GM23338 (cell line): ENCODE results near the gene STK11IP. TPM values are rescaled to one million over a fixed set of nuclear protein-coding genes. Genes with fewer than 3 reads are reported as not detected.
A peak's percentile ranks its signal among the peaks of the same experiment; 100 is the strongest.

Source experiments
- ATAC-seq: fragments of 200-7000 bp; cut with Tn5 transposase; 3 replicates; pipeline ENCODE4 v1.9.1; 2020
- DNase-seq: peaks from one replicate; pipeline ENCODE4 v3.0.0-alpha.2; 2015; ENCODE audit warnings: low spot score
- H2AFZ ChIP-seq: fragments of 200-600 bp; sonication (generic); 2 replicates; pipeline ENCODE4 v1.8.0; 2016; ENCODE audit warnings: antibody characterized with exemption, mild to moderate bottlenecking, moderate library complexity
- H3F3A ChIP-seq: fragments of 200-600 bp; sonication (generic); replicated peaks from 2 replicates; pipeline ENCODE4 v1.8.0; 2017; ENCODE audit warnings: antibody characterized with exemption, mixed run types, low read depth
- H3K27ac ChIP-seq: fragments of 200-600 bp; sonication (generic); 2 replicates; pipeline ENCODE4 v1.6.1; 2016; ENCODE audit warnings: low read depth
- H3K27me3 ChIP-seq: fragments of 200-600 bp; sonication (generic); 2 replicates; pipeline ENCODE4 v1.8.0; 2016; ENCODE audit warnings: mild to moderate bottlenecking, mixed run types, moderate library complexity; ENCODE audit not compliant: insufficient read depth
- H3K36me3 ChIP-seq: fragments of 200-600 bp; sonication (generic); 2 replicates; pipeline ENCODE4 v1.8.0; 2016; ENCODE audit warnings: mild to moderate bottlenecking; ENCODE audit not compliant: insufficient read depth
- H3K4me1 ChIP-seq: fragments of 200-600 bp; sonication (generic); 2 replicates; pipeline ENCODE4 v1.8.0; 2016; ENCODE audit warnings: mild to moderate bottlenecking, moderate library complexity; ENCODE audit not compliant: insufficient read depth
- H3K4me2 ChIP-seq: fragments of 200-600 bp; sonication (generic); 2 replicates; pipeline ENCODE4 v1.7.1; 2017; ENCODE audit warnings: mixed run types
- H3K4me3 ChIP-seq: fragments of 200-600 bp; sonication (generic); 2 replicates; pipeline ENCODE4 v1.6.1; 2016; ENCODE audit warnings: mixed run types
- H3K79me2 ChIP-seq: fragments of 200-600 bp; sonication (generic); replicated peaks from 2 replicates; pipeline ENCODE4 v1.8.0; 2017; ENCODE audit warnings: mild to moderate bottlenecking; ENCODE audit not compliant: insufficient read depth
- H3K9me2 ChIP-seq: fragments of 200-600 bp; sonication (generic); 2 replicates; pipeline ENCODE4 v1.8.0; 2017; ENCODE audit not compliant: insufficient read depth
- H4K20me1 ChIP-seq: fragments of 200-600 bp; sonication (generic); replicated peaks from 2 replicates; pipeline ENCODE4 v1.8.0; 2017; ENCODE audit warnings: mild to moderate bottlenecking; ENCODE audit not compliant: insufficient read depth
- H3K27ac Mint-ChIP-seq: 2 replicates; pipeline ENCODE4 v1.8.0; 2020; ENCODE audit warnings: inconsistent platforms, mild to moderate bottlenecking, moderate library complexity, mixed read lengths
- H3K27me3 Mint-ChIP-seq: 3 replicates; pipeline ENCODE4 v1.8.0; 2022; ENCODE audit warnings: low read depth, mild to moderate bottlenecking, moderate library complexity, mixed read lengths, inconsistent platforms; ENCODE audit not compliant: insufficient read depth, poor library complexity
- H3K36me3 Mint-ChIP-seq: 3 replicates; pipeline ENCODE4 v1.8.0; 2021; ENCODE audit warnings: low read depth, mild to moderate bottlenecking, inconsistent platforms, moderate library complexity, mixed read lengths
- H3K4me1 Mint-ChIP-seq: 3 replicates; pipeline ENCODE4 v1.8.0; 2020; ENCODE audit warnings: mild to moderate bottlenecking, inconsistent platforms, mixed read lengths
- H3K4me3 Mint-ChIP-seq: 3 replicates; pipeline ENCODE4 v1.8.0; 2021; ENCODE audit warnings: moderate library complexity, mild to moderate bottlenecking, inconsistent platforms, mixed read lengths
- H3K9me3 Mint-ChIP-seq: 3 replicates; pipeline ENCODE4 v1.8.0; 2020; ENCODE audit warnings: moderate library complexity, mild to moderate bottlenecking, inconsistent platforms, mixed read lengths
- NANOG ChIP-seq: IDR thresholded peaks from 2 replicates; pipeline ENCODE4 v1.6.1; 2016; ENCODE audit warnings: antibody characterized with exemption, borderline replicate concordance
- REST ChIP-seq: IDR thresholded peaks from one replicate; pipeline ENCODE4 v1.6.1; 2018; ENCODE audit warnings: antibody characterized with exemption; ENCODE audit not compliant: unreplicated experiment
- polyA plus RNA-seq: library from polyadenylated mRNA; unstranded; fragments of >200 nt; fragmentation: Nextera tagmentation; extraction: Ambion mirVana; gene quantifications from 2 replicates; pipeline ENCODE4 v1.2.1, GENCODE V29; 2016
- total RNA-seq: library from RNA; depleted of rRNA; stranded (reverse); fragments of >200 nt; shearing (Covaris generic); gene quantifications from 2 replicates; pipeline ENCODE4 v1.2.3, GENCODE V29; 2014
- TF ChIP-seq, protein P1 (sequence below): fragments of 250-450 bp; sonication (Bioruptor Pico); IDR thresholded peaks from 2 replicates; pipeline ENCODE4 v1.5.0; 2020; ENCODE audit warnings: mild to moderate bottlenecking, moderate library complexity
- TF ChIP-seq, protein P2 (sequence below), 2 experiments: fragments of 200-600 bp in 1 of 2; sonication (generic) in 1 of 2; conservative IDR thresholded peaks; 2 replicates each; pipeline versions ENCODE4 v1.5.1 to v1.6.1; 2016 to 2017; ENCODE audit warnings: antibody characterized with exemption in 2 of 2, low read depth in 2 of 2, mild to moderate bottlenecking in 2 of 2, moderate library complexity in 1 of 2

The STK11IP gene
- total and polyA plus RNA-seq, 2 experiments from 2014 or later, result 16.6 to 28.1 TPM

GRCh38 chr2:219607931-219608330 is 10.3 kb downstream of the STK11IP start (continued):
- TF ChIP-seq, protein P1, sequence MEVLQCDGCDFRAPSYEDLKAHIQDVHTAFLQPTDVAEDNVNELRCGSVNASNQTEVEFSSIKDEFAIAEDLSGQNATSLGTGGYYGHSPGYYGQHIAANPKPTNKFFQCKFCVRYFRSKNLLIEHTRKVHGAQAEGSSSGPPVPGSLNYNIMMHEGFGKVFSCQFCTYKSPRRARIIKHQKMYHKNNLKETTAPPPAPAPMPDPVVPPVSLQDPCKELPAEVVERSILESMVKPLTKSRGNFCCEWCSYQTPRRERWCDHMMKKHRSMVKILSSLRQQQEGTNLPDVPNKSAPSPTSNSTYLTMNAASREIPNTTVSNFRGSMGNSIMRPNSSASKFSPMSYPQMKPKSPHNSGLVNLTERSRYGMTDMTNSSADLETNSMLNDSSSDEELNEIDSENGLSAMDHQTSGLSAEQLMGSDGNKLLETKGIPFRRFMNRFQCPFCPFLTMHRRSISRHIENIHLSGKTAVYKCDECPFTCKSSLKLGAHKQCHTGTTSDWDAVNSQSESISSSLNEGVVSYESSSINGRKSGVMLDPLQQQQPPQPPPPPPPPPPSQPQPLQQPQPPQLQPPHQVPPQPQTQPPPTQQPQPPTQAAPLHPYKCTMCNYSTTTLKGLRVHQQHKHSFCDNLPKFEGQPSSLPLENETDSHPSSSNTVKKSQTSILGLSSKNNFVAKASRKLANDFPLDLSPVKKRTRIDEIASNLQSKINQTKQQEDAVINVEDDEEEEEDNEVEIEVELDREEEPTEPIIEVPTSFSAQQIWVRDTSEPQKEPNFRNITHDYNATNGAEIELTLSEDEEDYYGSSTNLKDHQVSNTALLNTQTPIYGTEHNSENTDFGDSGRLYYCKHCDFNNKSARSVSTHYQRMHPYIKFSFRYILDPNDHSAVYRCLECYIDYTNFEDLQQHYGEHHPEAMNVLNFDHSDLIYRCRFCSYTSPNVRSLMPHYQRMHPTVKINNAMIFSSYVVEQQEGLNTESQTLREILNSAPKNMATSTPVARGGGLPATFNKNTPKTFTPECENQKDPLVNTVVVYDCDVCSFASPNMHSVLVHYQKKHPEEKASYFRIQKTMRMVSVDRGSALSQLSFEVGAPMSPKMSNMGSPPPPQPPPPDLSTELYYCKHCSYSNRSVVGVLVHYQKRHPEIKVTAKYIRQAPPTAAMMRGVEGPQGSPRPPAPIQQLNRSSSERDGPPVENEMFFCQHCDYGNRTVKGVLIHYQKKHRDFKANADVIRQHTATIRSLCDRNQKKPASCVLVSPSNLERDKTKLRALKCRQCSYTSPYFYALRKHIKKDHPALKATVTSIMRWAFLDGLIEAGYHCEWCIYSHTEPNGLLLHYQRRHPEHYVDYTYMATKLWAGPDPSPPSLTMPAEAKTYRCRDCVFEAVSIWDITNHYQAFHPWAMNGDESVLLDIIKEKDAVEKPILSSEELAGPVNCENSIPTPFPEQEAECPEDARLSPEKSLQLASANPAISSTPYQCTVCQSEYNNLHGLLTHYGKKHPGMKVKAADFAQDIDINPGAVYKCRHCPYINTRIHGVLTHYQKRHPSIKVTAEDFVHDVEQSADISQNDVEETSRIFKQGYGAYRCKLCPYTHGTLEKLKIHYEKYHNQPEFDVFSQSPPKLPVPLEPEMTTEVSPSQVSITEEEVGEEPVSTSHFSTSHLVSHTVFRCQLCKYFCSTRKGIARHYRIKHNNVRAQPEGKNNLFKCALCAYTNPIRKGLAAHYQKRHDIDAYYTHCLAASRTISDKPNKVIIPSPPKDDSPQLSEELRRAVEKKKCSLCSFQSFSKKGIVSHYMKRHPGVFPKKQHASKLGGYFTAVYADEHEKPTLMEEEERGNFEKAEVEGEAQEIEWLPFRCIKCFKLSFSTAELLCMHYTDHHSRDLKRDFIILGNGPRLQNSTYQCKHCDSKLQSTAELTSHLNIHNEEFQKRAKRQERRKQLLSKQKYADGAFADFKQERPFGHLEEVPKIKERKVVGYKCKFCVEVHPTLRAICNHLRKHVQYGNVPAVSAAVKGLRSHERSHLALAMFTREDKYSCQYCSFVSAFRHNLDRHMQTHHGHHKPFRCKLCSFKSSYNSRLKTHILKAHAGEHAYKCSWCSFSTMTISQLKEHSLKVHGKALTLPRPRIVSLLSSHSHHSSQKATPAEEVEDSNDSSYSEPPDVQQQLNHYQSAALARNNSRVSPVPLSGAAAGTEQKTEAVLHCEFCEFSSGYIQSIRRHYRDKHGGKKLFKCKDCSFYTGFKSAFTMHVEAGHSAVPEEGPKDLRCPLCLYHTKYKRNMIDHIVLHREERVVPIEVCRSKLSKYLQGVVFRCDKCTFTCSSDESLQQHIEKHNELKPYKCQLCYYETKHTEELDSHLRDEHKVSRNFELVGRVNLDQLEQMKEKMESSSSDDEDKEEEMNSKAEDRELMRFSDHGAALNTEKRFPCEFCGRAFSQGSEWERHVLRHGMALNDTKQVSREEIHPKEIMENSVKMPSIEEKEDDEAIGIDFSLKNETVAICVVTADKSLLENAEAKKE (CRISPR knock-in tag), result no peak
- no peak for TF ChIP-seq NANOG

GRCh38 chr2:219608399-219608964 is 10.8 kb downstream of the STK11IP start:
- H3K36me3 ChIP-seq, result no peaks in the 10 kb centered on the region

More at GRCh38 chr2:219608399-219608964, 10.8 kb downstream of the STK11IP start:
- peaks cover 33% of the 10 kb centered on the region; the same call in 1 of the 3 replicates for H3K36me3 Mint-ChIP-seq
- H3K27me3 Mint-ChIP-seq, result peaks cover 17% of the 10 kb centered on the region
- DNase-seq (no peak), ATAC-seq (peak; percentile 47)
- Histone ChIP-seq H3K4me1 (no peaks in the 10 kb centered on the region), H3K27me3 (no peaks in the 10 kb centered on the region), H2AFZ (no peak overlapping the region), H4K20me1 (no peaks in the 10 kb centered on the region), H3K9me2 (no peaks in the 10 kb centered on the region), H3K27ac (no peak overlapping the region), H3K79me2 (no peaks in the 10 kb centered on the region), H3K4me2 (no peak overlapping the region), H3K4me3 (no peak overlapping the region), H3F3A (0 out of 2 replicates have a peak, but pooled peaks cover 3% of the 10 kb centered on the region)
- H3K4me3 Mint-ChIP-seq, result no peak overlapping the region
- H3K9me3 Mint-ChIP-seq, result no peaks in the 10 kb centered on the region
- H3K4me1 Mint-ChIP-seq, result peaks cover 5% of the 10 kb centered on the region; the same call in 2 of the 3 replicates
- TF ChIP-seq, protein P2, sequence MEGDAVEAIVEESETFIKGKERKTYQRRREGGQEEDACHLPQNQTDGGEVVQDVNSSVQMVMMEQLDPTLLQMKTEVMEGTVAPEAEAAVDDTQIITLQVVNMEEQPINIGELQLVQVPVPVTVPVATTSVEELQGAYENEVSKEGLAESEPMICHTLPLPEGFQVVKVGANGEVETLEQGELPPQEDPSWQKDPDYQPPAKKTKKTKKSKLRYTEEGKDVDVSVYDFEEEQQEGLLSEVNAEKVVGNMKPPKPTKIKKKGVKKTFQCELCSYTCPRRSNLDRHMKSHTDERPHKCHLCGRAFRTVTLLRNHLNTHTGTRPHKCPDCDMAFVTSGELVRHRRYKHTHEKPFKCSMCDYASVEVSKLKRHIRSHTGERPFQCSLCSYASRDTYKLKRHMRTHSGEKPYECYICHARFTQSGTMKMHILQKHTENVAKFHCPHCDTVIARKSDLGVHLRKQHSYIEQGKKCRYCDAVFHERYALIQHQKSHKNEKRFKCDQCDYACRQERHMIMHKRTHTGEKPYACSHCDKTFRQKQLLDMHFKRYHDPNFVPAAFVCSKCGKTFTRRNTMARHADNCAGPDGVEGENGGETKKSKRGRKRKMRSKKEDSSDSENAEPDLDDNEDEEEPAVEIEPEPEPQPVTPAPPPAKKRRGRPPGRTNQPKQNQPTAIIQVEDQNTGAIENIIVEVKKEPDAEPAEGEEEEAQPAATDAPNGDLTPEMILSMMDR (conservative IDR thresholded peaks at IDR 0.05; ENCODE audit: low read depth in 2 of 2), result peak in 1 of 2 experiments; percentile 52; a peak in 2 of 4 replicates
- TF ChIP-seq REST, result no peak
- H3K27ac Mint-ChIP-seq, result no peak overlapping the region
